HG02588 (cell line): Measurements from ENCODE around the gene BTBD10.

Experiments used
- ATAC-seq: cut with Tn5 transposase; IDR thresholded peaks from one replicate; pipeline ENCODE4 v1.9.1; 2021; ENCODE audit warnings: mild to moderate bottlenecking, moderate library complexity; ENCODE audit not compliant: unreplicated experiment

Gene BTBD10

DNA sequence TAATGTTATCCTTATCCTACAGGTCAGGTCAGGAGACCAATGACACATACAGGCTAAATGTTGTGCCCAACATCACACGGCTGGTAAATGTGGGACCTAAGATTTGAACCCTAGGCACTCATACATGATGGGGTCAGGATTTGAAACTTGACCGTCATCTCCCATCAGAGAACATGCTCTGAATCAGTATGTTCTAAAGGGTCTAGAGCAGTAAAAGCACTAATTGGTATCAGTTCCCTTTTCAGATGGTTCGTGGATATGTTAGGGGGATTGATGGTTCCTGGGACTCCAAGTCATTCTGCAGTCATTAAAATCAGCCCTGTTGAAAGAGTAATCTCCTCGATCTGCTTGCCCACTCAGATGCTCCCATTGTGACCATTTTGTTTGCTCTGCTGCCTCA lies 120.0 kb downstream of the BTBD10 start:
- ATAC-seq: no peak

DNA sequence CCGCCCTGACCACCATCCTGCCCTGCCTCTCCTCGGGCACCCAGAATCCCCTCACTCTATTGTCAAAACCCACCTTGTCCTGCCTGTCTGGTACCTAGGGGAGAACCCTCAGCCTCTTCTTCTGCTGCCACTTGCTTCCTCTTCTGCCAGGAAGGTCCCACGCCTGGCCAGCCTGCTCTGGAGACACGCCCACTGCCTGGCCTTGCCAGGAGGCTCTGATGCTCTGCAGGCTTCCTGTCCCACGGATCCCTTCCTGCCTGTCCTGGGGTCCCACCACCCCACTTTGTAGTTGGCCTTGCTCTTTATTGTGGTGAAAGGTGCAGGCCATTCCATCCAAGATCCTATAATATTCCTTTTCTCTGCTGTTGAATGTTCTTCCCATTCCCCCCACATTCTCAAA lies 122.0 kb downstream of the BTBD10 start:
- no peak for ATAC-seq

DNA sequence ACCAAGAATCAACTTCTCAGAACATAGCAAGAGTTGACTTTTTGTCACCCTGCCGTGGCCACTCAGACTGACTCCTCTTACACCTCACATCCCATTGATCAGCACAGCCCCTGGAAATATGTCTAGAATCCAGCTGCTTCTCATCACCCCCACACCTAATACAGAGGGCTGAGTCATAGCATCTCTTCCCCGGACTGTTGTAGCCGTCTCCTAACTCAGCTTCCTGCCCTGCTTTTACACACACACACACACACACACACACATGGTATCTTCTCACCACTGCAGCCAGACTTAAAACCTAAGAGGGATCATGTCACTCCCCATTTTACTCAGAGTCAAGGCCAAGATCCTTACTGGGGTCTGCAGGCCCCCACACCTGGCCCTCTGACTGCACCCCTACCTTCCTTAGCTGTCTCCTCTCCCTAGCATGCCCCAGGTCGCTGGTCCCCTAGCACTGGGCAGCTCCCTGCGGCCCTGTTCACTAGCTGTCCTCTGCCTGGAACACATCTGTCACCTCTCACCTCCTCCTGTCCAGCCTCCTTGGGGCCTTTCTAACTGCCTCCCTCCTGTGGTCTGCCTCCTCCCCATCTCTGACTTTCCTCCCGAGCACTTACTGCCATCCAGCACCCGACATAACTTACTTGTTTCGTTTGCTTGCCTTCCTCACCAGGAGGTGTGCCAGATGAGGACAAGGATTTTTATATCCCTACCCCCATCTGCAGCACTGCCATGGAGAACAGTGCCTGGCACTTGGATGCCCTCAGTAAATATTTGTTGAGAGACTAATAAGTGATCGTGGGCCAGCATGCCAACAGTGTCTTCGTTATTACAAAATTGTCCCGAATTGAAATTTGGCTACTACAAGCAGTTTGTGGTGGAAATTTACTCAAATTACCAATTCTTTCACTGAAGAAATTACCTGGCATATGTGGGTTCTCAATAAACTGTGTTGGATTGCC lies 123.5 kb downstream of the BTBD10 start:
- ATAC-seq: no peak

DNA sequence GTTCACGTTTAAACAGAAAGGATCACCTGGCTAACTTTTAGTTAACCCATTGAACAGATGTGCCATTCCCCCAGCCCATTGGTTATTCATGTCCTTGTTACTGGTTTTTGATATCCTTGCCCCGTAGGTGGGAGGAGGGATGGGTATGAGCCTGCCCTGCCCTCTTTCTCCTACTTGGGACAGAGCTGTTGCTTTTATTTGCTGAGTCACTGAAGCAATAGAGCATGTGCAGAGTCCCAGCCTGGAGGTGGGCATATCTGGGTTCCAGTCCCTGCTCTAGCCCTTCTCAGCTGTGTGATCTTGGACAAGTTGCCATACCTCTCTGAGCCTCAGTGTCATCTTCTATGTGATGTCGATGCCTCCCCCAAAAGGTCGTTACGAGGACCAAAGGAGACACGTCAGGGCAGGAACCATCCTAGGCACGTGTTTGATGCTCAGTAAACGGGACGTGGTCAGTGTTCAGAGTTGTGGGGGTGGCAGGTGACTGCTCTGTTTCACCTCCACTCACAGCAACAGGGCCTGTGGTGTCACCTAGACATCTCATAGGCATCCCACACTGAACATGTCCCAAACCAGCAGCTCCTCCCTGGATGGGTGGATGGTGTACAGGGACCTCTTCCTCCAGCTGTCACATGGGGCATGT lies 124.5 kb downstream of the BTBD10 start:
- ATAC-seq: no peak

DNA sequence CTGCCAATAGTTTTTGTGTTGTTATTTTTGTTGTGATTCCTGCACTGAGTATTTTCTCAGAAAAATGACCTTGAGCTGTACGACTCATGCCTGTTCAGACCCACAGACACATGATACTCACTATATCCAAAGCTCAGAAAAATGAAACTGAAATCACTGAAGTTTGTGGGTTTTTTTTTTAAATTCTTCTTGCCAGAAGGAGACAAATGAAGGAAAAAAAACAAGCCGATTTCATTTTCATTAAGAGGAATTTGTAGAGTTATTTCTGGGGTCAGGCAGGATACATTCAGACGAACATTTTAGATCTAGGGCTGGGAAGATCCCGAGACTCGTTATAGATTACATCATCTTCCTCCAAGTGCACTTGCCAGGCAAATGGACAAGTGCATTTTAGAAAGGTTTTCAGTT lies 125.0 kb downstream of the BTBD10 start:
- ATAC-seq: no peak
